BLaER1 (cell line): Measurements from ENCODE around the gene DRC7.

Experiments
- H3K27ac ChIP-seq: shearing (Covaris generic); formaldehyde crosslinking; 2 replicates; pipeline ENCODE4 v1.8.1; 2022
- H3K27me3 ChIP-seq: shearing (Covaris generic); formaldehyde crosslinking; 2 replicates; pipeline ENCODE4 v1.8.1; 2022
- H3K36me3 ChIP-seq: shearing (Covaris generic); formaldehyde crosslinking; 2 replicates; pipeline ENCODE4 v1.8.1; 2022
- H3K4me1 ChIP-seq: shearing (Covaris generic); formaldehyde crosslinking; 2 replicates; pipeline ENCODE4 v1.8.1; 2022
- H3K4me2 ChIP-seq: shearing (Covaris generic); formaldehyde crosslinking; 2 replicates; pipeline ENCODE4 v1.8.1; 2022
- H3K4me3 ChIP-seq: shearing (Covaris generic); formaldehyde crosslinking; 2 replicates; pipeline ENCODE4 v1.8.1; 2022
- H3K9ac ChIP-seq: shearing (Covaris generic); formaldehyde crosslinking; 2 replicates; pipeline ENCODE4 v1.8.1; 2022
- H3K9me3 ChIP-seq: shearing (Covaris generic); formaldehyde crosslinking; 2 replicates; pipeline ENCODE4 v1.8.1; 2022
- H4K20me1 ChIP-seq: shearing (Covaris generic); formaldehyde crosslinking; 2 replicates; pipeline ENCODE4 v1.8.1; 2022
- Cebpa-rat ChIP-seq: shearing (Covaris generic); IDR thresholded peaks from 2 replicates; pipeline ENCODE4 v1.8.1; 2022

DRC7 gene

DNA sequence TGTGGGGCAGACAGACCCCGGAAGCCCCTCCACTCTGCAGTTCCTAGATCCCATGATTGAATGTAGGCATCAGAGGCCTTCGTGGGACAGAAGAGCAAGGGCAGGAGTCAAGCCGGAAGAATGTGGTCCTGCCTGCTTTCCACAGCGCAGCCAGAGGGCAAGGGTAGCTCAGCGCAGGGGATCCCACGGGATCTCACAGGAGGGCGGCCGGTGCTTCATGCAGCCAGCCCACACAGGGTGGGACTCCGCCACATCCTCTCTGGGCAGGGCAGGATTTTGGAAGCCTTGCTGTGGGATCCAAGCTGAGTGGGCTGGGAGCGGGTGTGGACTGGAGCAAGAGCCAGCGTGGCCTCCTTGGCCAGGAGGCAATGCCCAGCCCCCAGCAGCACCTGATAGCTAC, 54.0 kb downstream of the DRC7 start:
- Histone ChIP-seq H3K9ac (no peak overlapping the region), H3K36me3 (peaks cover 81% of the 10 kb centered on the region), H3K9me3 (no peaks in the 10 kb centered on the region), H3K4me2 (no peak overlapping the region), H3K27ac (no peak overlapping the region; the same call in 1 of the 2 replicates), H3K27me3 (no peaks in the 10 kb centered on the region), H4K20me1 (no peaks in the 10 kb centered on the region), H3K4me1 (peaks cover 34% of the 10 kb centered on the region), H3K4me3 (no peak overlapping the region)
- no peak for TF ChIP-seq Cebpa-rat

GRCh38 chr16:57749101-57749692, 54.6 kb downstream of the DRC7 start:
- Histone ChIP-seq H3K9ac (no peak overlapping the region), H3K27me3 (no peaks in the 10 kb centered on the region)

DNA sequence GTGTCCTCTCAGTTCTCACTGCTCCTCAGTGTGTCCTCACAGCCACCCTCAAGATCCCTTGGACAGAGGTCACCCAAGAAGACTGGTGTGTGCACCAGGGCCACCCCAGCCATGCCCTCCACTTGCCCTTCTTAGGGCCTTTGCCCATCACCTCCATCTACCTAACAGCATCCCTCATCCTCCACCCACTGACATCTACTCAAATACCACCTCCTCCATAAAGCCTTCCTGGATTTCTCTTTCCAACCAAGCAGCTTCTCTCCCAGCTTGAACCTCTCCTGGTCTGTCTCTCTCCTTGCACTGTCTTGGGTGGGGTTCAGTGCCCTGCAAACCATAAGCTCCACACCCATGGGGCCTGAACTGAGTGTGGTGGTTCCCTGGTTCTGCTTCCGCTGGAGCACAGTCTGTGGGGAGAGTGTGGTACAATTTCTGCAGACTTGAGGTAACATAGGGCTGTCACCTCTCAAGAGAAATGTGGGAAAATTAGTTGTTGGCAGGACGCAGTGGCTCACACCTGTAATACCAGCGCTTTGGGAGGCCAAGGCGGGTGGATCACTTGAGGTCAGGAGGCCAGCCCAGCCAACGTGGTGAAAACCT, 55.3 kb downstream of the DRC7 start:
- H3K4me1 ChIP-seq: peaks cover 20% of the 10 kb centered on the region
- no peak for TF ChIP-seq Cebpa-rat

More at GRCh38 chr16:57749101-57749692, 54.6 kb downstream of the DRC7 start:
- Histone ChIP-seq H3K9me3 (no peaks in the 10 kb centered on the region), H3K4me3 (no peak overlapping the region), H3K27ac (no peak overlapping the region), H4K20me1 (no peaks in the 10 kb centered on the region), H3K4me1 (peaks cover 28% of the 10 kb centered on the region), H3K4me2 (no peak overlapping the region), H3K36me3 (peaks cover 84% of the 10 kb centered on the region)
- no peak for TF ChIP-seq Cebpa-rat

GRCh38 chr16:57750796-57751538, 56.4 kb downstream of the DRC7 start:
- H3K4me3 ChIP-seq: no peak overlapping the region

More for the DNA sequence above, 55.3 kb downstream of the DRC7 start:
- Histone ChIP-seq H3K9me3 (no peaks in the 10 kb centered on the region), H3K9ac (no peak overlapping the region), H3K27me3 (no peaks in the 10 kb centered on the region), H4K20me1 (no peaks in the 10 kb centered on the region), H3K4me2 (no peak overlapping the region; the same call in 1 of the 2 replicates), H3K36me3 (peaks cover 86% of the 10 kb centered on the region), H3K4me3 (no peak overlapping the region), H3K27ac (peak overlapping the region; percentile 2; the same call in 1 of the 2 replicates)

GRCh38 chr16:57751539-57752202, 57.1 kb downstream of the DRC7 start:
- Histone ChIP-seq H4K20me1 (no peaks in the 10 kb centered on the region), H3K4me2 (no peak overlapping the region), H3K36me3 (peaks cover 96% of the 10 kb centered on the region), H3K27ac (no peak overlapping the region), H3K4me3 (no peak overlapping the region), H3K9ac (no peak overlapping the region), H3K9me3 (no peaks in the 10 kb centered on the region), H3K4me1 (peaks cover 9% of the 10 kb centered on the region), H3K27me3 (no peaks in the 10 kb centered on the region)
- no peak for TF ChIP-seq Cebpa-rat

More at GRCh38 chr16:57750796-57751538, 56.4 kb downstream of the DRC7 start:
- peaks cover 13% of the 10 kb centered on the region for H3K4me1 ChIP-seq
- no peak overlapping the region for H3K4me2 ChIP-seq
- no peak overlapping the region; the same call in 1 of the 2 replicates for H3K27ac ChIP-seq
- H3K36me3 ChIP-seq: peaks cover 93% of the 10 kb centered on the region
- TF ChIP-seq Cebpa-rat: no peak
- no peak overlapping the region for H3K9ac ChIP-seq
- no peaks in the 10 kb centered on the region for H4K20me1 ChIP-seq
- no peaks in the 10 kb centered on the region for H3K9me3 ChIP-seq
- no peaks in the 10 kb centered on the region for H3K27me3 ChIP-seq

GRCh38 chr16:57752203-57752580, 57.6 kb downstream of the DRC7 start:
- Histone ChIP-seq H3K4me1 (peaks cover 9% of the 10 kb centered on the region), H3K9ac (no peak overlapping the region), H3K9me3 (no peaks in the 10 kb centered on the region), H3K4me2 (no peak overlapping the region), H3K36me3 (peaks cover 96% of the 10 kb centered on the region), H3K27ac (no peak overlapping the region), H3K27me3 (no peaks in the 10 kb centered on the region), H4K20me1 (no peaks in the 10 kb centered on the region), H3K4me3 (no peak overlapping the region)
- TF ChIP-seq Cebpa-rat: no peak

DNA sequence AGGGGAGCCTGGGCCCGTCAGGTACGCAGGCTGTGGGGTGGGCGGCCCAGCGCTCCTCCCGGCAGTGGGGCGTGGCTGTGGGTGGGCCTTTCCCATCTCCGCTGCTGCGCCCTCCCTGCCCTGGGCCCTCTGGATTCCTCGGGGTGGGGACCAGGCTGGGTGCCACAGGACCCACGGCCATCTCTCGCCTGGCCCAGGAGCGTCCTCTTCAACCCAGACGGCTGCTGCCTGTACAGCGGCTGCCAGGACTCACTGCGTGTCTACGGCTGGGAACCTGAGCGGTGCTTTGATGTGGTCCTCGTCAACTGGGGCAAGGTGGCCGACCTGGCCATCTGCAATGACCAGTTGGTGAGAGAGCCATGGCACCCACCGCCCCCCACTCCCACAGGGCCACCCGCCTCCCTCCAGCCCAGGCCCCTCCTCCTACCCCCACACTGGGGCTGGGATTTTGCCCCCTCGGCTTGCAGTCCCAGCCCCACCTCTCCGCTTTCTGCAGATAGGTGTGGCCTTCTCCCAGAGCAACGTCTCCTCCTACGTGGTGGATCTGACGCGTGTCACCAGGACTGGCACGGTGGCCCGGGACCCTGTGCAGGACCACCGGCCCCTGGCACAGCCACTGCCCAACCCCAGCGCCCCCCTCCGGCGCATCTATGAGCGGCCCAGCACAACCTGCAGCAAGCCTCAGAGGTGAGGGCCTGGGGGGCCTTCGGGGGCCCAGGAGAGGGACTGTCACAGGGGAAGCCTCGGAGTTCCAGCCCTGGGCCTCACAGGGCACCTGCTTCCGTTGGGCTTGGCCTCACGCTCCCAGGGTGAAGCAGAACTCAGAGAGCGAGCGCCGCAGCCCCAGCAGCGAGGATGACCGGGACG, 58.2 kb downstream of the DRC7 start:
- H3K9me3 ChIP-seq: no peaks in the 10 kb centered on the region
- H3K27ac ChIP-seq: no peak overlapping the region
- no peak overlapping the region for H3K9ac ChIP-seq
- no peaks in the 10 kb centered on the region for H4K20me1 ChIP-seq
- H3K27me3 ChIP-seq: no peaks in the 10 kb centered on the region
- no peak overlapping the region for H3K4me2 ChIP-seq
- no peak for TF ChIP-seq Cebpa-rat
- H3K4me1 ChIP-seq: peaks cover 9% of the 10 kb centered on the region
- H3K36me3 ChIP-seq: peaks cover 95% of the 10 kb centered on the region
- no peak overlapping the region for H3K4me3 ChIP-seq

DNA sequence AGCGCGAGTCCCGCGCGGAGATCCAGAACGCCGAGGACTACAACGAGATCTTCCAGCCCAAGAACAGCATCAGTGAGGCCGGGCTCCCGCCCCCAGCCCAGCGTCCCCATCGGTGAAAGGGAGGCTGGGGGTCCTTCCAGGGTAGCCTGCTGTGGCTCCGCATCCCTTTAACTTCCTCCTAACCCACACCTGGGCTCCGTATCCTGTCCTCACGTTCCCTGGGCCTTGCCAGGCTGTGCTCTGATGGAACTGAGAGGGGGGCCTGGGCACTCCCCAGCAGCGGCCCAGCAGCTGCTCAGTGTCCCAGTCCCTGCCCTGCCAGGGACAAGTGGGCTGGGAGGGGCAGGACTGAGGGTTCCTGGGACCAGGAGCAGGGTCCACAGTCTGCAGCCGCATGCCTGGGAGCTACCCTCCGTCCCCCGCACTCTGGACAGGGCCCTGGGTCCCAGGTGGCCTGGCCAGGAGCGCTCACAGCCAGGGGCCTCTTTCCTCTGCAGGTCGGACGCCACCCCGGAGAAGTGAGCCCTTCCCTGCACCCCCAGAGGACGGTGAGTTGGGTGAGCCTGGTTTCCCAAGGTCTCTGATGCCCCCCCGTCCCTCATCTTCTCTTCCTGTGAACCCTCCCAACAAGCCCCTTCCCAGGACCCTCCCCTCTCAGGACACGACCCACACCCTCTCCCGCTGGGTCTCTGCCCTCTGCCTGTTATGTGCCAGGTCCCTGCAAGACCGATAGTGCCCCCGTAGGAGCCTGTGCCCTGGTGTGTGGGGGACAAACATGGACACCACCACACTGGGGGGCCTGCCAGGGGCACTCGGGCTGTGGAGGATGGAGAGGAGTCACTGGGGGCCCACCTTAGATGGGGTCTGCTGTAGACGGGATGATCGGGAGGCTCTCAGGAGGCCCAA, 59.1 kb downstream of the DRC7 start:
- H3K4me1 ChIP-seq: peaks cover 9% of the 10 kb centered on the region
- no peaks in the 10 kb centered on the region for H3K9me3 ChIP-seq
- H3K4me3 ChIP-seq: no peak overlapping the region
- H3K4me2 ChIP-seq: no peak overlapping the region
- TF ChIP-seq Cebpa-rat: no peak
- H3K27me3 ChIP-seq: no peaks in the 10 kb centered on the region
- 0 out of 2 replicates have a peak overlapping the region, but pooled peaks have one; percentile 26 for H3K27ac ChIP-seq
- H3K36me3 ChIP-seq: peaks cover 95% of the 10 kb centered on the region
- H4K20me1 ChIP-seq: no peaks in the 10 kb centered on the region
- H3K9ac ChIP-seq: no peak overlapping the region
